HG03139 (cell line): ENCODE measurements around the gene PTPRM.

Experiments
- ATAC-seq: cut with Tn5 transposase; IDR thresholded peaks from one replicate; pipeline ENCODE4 v1.9.1; 2021; ENCODE audit not compliant: unreplicated experiment

PTPRM gene

DNA sequence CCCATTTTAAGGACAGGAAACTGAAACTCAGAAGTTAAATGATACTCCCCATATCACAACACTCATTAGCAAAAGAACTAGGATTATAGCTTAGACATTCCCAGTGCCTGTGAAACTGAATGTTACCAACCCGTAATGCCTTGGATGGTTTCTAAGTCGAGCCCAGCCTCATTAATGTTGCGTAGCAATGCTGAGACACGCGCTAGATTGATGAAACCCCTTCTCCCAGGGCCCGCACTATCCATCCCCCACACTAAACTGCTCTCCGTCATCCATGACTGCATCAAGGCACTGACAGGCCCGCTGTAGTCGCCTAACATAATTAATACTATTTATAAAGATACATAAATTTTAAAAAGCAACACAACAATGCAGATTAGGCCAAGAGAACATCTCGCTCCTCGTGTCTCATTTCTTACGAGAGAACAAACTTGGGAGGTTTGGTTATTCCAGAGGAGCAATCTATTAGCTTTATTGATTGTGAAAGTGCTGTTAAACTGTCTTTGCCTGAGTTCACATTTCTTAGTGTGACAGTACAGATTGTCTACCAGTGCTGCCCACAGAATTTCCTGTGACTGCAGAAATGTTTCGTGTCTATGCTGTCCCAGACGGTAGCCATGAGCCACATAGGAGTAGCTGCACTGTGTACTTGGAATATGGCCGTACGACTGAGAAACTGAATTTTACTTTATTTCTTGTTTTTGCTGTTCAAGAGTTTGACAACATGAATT is 729.9 kb downstream of the PTPRM start:
- no peak for ATAC-seq

DNA sequence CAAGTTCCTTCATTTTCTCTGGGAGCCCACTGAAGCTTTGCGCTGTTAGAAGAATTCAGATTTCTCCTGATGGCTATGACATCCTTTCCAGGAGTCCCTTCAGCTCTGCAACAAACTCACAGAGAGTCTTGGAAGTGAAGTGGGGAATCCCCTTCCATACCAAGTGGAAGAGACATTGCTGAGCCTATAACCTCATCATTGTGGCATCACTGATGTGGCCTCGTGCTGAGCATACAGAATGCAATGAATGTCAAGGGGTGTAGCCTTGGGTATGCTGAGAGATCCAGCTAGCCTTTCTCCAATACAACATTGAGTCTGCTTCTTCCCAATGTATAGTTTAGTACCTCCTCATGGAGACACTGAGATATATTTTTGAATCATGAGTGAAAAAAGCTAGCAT is 731.1 kb downstream of the PTPRM start:
- no peak for ATAC-seq

DNA sequence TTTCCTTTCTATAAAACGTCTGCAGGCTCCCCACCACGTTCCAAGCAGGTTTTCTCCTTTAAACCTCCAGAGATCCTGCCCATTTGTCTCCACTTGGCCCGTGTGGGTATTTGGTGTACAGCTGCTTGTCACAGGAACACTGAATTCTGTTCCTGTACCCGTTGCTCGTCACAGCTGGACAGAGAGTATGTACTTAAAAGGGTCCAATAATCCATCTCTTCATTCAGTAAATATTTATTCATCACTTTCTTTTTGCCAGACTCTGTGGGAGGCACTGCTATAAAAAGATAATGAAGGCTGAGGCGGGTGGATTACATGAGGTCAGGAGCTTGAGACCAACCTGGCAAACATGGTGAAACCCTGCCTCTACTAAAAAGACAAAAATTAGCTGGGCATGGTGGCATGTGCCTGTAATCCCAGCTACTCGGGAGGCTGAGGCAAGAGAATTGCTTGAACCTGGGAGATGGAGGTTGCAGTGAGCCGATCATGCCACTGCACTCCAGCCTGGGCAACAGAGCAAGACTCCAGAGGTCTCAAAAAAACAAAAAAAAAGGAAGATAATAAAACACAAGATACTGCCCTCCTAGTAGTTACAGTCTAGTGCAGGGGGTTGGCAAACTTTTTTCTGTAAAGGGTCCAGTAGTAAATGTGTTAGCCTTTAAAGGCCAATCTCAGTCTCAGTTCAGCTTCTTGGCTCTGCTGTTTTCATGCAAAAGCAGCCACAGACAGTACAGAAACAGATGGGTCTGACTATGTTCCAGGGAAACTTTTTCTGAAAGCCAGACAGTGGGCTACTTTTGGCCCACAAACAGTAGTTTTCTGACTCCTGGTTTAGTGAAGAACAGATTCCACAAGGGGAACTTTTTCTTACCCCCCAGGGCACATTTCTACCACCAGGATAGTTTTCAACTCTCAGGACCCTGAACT is 732.2 kb downstream of the PTPRM start:
- no peak for ATAC-seq

DNA sequence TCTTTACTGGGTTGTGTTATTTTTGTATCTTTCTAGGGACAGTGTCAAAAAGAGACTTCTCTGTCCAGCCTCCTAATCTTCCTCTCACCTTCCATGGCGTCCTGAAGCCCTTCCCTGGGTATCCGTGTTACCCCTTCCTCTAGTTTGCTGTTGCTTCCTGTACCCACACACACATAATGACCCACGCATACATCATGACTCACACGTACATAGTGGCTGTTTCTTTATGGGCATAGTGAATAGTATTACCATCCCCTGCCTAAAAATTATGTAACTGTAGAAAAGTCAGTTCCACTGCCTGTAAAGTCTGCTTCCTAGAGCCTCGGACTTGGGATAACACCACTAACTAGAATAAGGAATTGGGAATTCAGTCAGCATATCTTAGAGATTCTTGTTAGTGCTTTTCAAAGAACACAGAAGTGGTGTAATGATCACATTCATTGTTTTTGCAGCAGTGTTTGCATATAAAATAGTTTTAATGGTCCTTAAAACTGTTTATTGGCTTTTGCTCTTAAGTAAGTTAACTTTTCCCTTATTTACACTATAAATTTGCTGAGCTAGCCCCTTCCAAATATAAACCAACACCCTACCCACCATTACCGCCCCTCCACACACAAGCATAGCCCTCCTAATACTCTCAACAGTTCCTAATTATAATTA is 733.8 kb downstream of the PTPRM start:
- ATAC-seq = no peak

DNA sequence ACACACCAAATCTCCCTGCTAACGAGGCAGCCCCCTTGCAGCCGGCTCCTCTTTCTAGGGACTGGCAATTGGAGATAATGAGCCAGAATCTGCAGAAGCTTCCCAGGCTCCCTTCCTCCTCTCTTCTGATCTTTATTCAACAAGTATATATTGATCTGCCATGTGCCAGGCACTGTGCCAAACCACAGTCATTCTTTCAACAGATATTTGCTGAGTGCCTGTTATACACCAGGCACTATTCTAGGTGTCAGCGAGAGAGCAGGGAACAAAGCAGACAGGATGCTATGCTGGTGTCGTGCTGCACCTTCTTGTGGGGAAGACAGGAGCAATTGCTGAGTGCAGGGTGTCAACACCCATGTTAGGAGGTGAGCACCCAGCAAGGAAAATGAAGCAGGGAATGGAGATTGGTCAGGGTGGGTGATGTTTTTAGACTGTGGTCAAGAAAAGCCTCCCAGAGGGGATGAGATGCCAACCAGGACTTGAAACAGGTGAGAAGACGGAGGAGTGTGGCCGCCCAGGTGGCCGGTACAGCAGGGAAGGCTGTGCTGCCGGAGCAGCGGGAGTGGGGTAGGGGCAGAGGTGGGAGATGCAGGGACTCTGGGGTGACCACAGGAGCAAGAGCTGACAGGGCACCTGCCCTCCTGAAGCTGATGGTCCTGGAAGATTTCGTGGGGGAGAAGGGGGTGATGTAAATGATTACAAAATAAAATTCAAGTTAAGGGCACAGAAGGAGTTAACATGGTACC is 734.5 kb downstream of the PTPRM start:
- no peak for ATAC-seq

DNA sequence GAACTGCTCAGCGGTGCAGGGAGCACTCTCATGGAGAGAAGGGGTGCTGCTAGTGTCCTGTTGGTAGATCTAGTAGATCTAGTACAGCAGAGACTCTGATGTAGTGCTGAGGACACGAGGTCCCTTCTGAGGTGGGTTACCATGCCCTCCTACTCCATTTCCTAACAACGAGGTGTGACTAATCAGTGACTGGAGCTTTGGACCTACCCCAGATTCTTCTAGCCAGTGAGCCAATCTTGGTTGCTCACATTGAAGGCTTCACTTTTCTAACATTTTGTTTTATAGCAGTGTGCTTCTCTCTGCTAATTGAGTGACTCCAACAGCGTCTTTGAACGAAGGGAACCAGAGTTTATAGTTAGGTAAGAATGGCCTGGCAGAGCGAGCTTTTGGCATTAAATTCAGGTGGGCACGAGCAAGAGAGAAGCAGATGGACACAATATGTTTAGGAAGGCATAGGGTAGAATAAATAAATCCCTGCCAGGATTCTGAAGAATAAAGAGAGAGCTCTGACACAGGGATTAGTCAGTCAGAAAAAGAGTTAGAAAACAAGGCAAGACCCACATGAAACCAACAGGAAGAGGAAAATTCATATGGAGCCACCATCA is 736.1 kb downstream of the PTPRM start:
- no peak for ATAC-seq

DNA sequence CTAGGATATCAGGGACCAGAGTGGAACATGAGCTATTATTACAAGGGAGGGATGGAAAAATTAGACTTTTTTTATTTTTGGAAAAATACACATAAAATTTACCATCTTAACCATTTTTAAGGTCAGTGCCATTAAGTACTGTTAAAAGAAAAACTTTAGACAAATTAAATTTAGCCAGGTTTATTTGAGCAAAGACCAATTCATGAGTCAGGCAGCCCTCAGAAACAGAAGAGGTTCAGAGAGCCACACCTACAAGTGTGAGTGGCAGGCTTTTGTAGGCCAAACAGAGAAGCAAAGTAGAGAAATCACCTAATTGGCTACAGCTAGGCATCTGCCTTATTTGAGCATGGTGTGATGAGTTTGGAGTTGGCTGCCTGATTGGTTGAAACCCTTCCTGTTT is 740.8 kb downstream of the PTPRM start:
- no peak for ATAC-seq

DNA sequence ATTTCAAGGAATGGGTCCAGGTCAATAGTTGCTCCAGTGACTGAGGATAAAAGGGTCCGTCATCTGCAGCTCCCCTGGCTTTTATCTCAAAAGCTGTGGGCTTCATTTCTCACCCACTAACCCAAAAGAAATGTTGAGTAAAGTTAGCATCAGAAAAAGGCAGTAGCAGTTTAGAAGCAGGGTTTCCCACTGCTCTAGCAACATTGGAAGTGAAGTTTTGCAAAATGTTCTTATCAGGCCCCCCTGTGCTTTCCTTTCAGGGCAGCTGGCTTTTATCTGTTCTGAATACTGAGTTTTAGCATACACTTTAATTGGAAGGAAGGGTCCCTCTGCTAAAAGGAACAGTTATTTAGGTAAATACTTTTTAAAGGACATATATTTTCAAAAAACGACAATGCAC is 745.9 kb downstream of the PTPRM start:
- no peak for ATAC-seq

DNA sequence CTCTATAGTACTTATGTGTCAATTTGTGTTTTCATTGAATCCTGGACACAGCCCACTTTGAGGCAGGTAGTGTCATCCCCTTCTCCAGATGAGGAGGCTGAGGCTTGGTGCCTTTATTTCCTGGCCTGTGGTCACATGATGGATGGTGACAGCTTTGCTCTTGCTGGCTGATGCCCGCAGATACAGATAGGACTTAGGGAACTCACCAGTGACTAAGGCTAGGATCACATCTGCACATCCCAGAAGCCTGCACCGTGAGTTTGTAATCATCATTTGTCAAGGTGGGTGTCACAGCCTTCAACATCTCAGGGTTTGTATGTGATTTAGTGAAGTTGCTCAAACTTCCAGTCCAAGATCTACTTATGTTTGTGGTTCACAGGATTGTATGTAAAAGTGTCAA is 747.0 kb downstream of the PTPRM start:
- no peak for ATAC-seq

DNA sequence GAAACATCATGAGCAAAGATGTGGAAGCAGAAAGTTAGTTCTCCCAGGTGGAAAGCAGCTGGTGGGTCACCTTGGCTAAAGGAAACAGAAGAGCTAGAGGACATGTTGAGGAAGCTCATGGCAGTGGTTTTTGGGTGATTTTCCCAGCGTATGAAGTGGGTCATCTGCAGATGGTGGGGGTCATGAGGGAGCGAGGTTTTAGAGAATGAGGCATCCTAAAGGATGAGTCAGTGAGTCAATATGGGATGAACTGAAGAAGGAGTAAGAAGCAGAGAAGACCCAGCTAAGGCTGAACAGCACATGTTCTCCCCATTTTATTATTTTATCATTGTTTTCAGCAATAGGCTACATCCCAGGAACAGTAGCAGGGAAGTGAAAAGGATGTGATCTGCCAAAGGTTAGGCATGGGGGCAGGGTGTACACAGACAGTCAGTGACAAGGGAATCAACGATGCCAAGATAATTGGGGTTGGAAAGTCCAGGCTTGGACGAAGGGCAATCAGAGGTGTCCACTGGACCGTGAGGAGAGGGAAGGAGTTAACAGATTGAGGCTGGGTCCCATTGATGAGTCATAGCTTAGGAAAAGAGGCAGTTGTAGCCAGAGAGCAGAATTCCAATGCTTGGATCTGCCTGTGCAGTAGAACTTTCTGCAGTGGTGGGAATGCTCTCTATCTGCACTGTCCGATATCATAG is 752.8 kb downstream of the PTPRM start:
- ATAC-seq = no peak

DNA sequence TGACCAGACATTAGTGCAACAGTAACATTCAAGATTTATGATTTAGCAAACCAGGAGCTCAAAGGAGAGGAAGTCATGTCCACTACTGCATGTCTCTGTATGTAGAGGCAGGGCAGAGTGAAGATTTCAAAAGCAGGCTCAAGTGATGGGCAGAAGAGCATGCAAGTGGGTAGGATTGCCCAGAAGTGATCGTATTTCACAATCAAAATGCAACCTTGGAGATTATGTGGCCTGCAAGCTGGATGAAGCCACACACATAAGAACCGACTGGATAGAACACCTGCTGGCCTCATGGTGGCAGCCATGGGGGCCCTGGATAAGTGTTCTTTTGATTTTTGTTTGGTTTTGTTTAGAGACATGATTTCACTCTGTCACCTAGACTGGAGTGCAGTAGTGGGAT is 755.4 kb downstream of the PTPRM start:
- no peak for ATAC-seq

DNA sequence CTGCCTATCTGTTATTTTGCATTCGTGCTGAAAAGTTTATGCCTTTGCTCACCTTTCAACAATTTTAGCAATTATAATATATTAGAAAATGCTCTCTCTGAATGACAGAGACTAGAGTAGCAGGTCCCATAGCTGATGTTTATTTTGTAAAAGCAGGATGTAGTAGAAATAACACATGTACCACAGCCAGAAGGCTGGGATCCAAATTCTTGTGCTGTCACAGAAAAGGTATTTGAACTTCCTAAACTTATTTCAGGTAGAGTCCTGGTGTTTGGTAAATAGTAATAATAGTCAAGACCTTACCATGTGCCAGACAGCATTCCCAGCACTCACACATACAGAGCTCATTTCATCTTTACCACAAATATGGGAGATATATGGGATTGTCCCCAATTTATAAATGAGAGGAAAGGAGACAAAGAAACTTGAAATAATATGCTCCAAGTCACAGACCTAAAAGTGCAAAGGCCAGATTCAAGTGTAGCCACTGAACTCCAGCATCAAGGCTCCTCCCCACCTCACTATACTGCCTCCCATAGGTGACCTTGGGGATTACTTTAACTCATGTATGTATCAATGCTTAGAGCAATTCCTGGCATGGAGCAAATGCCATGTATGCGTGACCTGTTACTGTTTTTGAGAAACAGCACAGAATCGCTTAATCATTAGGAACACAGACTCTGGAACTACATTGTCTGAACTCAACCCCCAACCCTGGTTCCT is 757.4 kb downstream of the PTPRM start:
- no peak for ATAC-seq

DNA sequence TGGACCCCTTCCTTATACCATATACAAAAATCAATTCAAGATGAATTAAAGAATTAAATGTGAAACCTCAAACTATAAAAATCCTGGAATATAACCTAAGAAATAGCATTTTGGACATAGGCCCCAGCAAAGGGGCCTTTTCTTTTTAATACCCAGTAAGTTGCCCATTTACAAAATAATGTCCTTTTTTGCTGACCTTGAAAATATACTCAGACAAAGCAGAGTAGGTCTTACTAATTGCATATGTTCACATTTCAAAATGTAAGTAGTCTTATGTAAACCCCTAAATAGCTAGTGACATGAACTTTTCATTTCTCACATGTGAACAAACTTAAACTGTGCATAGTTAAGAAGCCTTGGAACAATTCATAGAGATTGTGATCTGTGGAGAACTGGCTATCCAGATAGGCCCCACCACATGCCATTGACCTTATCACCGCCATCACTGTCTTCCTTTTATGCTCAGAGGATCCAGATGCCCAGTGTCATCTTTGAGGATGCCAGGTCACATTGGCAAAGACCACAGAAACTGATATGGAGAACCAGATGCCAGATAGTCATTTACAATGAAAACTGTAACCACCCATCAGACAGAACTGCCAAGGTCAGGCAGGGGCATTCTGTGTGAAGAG is 759.8 kb downstream of the PTPRM start:
- no peak for ATAC-seq

DNA sequence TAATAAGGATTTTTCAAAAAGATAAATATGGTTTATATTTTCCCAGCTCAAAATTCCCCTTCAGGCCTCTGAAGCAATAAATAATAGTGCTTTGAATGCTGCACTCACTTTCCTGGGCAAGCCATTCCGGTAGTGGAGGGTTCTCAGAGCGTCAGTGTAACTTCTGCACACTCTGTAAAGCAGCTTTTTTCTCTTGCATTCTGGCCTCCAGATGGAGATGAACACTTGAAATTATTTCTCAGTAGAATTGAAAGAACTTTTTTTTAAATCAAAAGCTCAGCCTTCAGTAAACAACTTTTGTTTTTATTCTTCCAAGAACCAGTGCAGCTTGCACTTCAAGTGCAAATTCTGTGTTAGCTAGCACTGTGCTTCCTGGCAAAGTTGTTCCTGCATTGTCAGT is 761.0 kb downstream of the PTPRM start:
- no peak for ATAC-seq

DNA sequence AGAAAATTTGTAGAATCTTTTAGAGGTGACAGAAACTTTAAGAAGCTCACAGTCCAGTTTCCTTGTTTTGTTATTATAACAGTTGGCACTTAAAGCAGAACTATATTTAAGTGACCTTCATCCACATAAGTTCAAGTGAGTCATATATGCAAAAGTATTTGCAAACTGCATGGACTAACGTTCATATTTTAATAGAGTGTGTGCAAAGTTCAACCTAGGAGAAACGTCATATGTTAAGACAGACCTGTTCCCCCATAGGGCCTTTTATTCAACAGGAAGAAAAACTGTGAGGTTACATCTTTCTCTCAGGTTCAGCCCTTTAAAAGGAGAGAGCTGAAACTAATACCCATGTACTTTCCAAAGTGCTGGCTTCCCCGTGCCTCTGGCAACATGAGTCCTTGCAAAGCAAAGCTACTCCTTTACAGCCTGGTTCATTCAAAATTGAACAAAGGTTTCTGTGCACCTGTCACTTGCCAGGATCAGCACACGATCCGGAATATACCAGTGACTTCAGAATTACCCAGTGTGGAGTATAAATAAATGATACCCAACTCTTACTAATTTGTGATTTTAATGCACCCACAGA is 762.2 kb downstream of the PTPRM start:
- ATAC-seq = no peak

DNA sequence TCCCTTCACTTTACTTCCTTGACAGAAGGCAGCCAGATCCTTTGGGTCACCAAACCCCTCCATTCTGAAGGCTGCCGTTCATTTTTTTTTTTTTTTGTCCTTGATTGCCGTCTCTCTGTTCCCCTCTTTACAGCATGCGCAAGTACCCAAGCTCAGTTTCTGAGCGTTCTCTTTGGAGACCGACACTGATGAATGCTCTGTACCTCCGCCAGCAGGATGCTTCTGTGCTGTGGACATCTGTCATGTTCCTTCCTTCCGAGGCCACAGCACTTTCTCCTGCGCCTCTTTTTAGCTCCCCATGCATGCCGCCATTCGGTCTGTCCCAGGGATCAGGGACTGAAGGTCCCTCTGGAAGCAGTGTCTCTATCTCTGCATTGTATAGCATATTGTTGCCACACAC is 763.5 kb downstream of the PTPRM start:
- ATAC-seq = no peak

DNA sequence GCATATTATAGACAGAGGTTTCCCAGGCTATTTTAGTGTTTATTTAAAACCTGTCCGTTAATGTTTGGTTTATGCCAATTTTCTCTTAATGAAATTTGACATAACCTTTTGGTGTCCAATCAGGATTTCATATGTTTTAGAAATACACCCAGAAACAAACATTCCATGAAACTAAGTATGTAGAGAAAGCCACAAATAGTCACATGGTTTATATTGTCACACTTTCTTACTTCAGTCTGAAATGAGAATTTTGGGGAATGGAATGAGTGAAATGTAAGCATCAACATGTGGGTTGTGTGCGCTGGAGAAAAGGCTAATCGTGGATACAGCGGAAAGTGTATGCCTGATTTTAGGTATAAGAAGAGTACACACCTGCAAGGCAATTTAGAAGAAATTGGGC is 765.2 kb downstream of the PTPRM start:
- ATAC-seq = no peak

DNA sequence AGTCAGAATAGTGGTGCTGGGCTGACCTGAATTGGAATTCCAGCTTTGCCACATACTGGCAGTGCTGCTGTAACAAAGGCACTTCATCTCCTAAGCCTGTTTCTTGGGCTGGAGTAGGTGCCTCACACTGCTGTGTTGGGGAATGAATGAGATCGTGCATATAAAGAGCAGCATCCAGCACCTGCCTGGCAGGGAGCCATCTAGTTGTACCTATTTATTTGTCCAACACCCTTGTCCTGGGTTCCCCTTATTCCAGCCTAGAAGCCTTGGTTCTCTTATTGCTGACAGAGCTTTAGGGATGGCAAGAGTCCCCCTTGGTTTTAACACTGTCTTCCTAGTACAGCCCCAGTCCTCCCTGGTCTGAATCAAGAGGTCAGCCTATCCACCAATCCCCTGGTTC is 766.8 kb downstream of the PTPRM start:
- ATAC-seq = no peak

DNA sequence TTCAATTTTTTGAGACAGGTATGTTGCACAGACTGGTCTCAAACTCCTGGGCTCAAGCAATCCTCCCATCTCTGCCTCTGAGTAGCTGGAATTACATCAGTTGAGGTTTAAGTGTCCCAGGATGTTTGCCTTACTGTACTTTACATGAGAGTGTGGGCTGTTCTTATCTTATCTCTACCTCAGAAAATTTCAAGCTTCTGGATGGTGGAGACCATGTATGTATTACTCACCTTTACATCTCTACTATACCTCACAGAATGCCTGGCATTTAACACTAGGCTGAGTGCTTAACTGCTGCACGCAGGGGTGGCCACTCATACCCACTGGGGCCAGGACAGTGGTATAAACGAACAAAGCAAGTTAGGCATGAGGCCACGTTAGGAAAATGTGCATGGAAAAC is 770.1 kb downstream of the PTPRM start:
- no peak for ATAC-seq
